Ishikawa (cell line): Measurements from ENCODE around the gene TRMT61A.
A peak's percentile ranks its signal among the peaks of the same experiment; 100 is the strongest.

Experiments
- CEBPB ChIP-seq: IDR thresholded peaks from 2 replicates; pipeline ENCODE4 v1.6.1; 2012
- CREB1 ChIP-seq: IDR thresholded peaks from 2 replicates; pipeline ENCODE4 v1.6.1; 2012; ENCODE audit warnings: low read depth
- EGR1 ChIP-seq: IDR thresholded peaks from 2 replicates; pipeline ENCODE4 v1.6.1; 2012
- EP300 ChIP-seq: IDR thresholded peaks from 2 replicates; pipeline ENCODE4 v1.6.1; 2012; ENCODE audit warnings: borderline replicate concordance
- FOXM1 ChIP-seq: IDR thresholded peaks from 2 replicates; pipeline ENCODE4 v1.6.1; 2012; ENCODE audit warnings: low read depth, borderline replicate concordance
- NFIC ChIP-seq: IDR thresholded peaks from 2 replicates; pipeline ENCODE4 v1.6.1; 2012
- RAD21 ChIP-seq: IDR thresholded peaks from 2 replicates; pipeline ENCODE4 v1.6.1; 2012; ENCODE audit warnings: low read depth
- TAF1 ChIP-seq: IDR thresholded peaks from 2 replicates; pipeline ENCODE4 v1.6.1; 2012; ENCODE audit warnings: low read depth, mild to moderate bottlenecking
- TCF12 ChIP-seq: IDR thresholded peaks from 2 replicates; pipeline ENCODE4 v1.6.1; 2012; ENCODE audit warnings: low read depth
- TEAD4 ChIP-seq: IDR thresholded peaks from 2 replicates; pipeline ENCODE4 v1.6.1; 2012
- YY1 ChIP-seq: IDR thresholded peaks from 2 replicates; pipeline ENCODE4 v1.6.1; 2012; ENCODE audit warnings: low read depth
- ZBTB7A ChIP-seq: IDR thresholded peaks from 2 replicates; pipeline ENCODE4 v1.6.1; 2012; ENCODE audit warnings: low read depth
- TF ChIP-seq, protein P1 (sequence below): IDR thresholded peaks from 2 replicates; pipeline ENCODE4 v1.6.1; 2012; ENCODE audit warnings: low read depth, mild to moderate bottlenecking
- TF ChIP-seq, protein P2 (sequence below): IDR thresholded peaks from 2 replicates; pipeline ENCODE4 v1.6.1; 2012
- TF ChIP-seq, protein P3 (sequence below): IDR thresholded peaks from 2 replicates; pipeline ENCODE4 v1.6.1; 2012

TRMT61A gene

DNA sequence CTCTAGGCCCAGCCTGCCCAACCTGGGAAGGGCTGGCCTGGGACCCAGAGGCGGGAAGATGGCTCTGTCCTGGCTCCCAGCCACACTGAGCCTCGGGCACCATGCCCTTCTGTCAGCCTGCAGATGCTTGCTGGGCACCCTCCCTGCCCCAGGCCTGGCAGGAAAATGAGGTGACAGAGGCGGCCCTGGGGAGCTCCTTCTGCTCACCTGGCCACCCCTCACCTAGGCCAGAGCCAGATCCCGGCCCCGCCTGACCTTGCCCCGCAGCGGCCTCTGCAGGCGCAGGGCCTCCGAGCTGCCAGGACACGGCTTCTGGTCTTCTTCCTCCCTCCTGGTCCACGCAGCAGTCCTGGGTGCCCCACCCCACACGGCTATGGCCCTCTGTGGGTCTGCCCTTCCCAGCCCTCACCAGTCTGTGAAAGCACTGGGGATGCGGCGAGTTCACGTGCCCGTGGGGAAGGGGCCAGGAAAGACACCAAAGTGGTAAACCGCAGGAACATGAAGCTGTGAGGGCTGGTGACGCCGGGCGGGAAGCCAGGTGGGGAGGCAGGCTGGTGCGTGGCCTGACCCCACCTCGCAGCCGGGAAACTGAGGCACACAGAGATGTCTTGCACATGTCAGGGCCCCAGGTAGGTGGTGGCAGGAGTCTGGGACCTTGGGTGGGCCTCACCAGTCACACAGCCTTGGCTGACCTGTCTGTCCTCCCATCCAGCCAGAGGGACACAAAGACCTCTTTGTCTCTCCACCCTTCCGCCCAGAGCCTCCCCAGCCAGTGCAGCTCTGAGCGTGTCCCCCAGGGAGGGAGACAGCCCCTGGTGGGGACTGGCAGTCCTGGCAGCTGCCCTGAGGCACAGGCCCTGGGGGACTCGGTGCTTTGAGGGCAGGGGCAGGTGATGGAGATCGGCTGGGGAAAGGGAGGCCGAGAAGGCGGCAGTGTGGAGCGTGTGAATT lies 20.6 kb downstream of the TRMT61A start:
- no peak for TF ChIP-seq TCF12

DNA sequence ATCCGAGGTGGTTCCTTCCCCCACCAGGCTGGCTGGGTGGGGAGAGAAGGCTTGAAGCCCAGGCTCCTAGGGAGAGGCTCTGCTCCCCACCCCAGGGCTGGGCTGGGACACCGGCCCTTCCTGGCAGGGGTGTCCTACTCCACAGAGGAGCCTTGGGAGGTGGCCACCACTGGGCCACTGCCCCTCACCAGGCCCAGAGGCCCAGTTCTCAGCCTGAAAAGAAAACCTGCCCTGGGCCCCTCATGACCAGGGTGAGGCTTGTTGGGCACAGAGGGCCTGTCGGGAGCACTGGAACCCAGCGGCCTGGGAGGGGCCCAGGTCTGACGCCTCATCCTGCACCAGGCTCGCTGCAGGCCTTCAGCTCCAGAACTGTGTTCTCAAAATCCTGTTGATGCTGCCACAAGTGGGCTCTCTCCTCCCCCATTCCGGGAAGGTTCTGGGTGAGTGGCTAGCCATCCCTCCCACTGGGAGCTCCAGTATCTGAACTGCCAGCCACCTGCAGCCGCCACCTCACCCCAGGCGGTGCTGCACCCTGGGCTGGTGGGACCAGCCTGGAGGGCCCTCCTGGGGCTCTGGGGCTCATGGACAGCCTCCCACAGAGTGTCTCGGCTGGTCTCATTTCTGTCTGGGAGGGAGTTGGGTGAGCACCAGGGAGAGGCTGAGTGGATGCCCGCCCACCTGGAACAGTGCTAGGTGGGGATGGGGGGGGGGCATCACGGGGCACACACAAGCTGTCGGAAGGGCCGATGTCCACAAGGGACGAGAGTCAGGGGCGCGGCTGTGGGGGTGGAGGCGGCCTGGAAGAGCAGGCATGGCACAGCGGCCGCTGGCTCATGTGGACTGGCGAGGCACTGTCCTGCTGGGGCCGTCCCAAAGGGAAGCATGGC lies 21.7 kb downstream of the TRMT61A start:
- TF ChIP-seq EGR1 = no peak; the same call in 1 of the 2 replicates
- peak; percentile 16; the same call in 1 of the 2 replicates for TF ChIP-seq YY1
- TF ChIP-seq TAF1 = no peak
- TF ChIP-seq, protein P1, sequence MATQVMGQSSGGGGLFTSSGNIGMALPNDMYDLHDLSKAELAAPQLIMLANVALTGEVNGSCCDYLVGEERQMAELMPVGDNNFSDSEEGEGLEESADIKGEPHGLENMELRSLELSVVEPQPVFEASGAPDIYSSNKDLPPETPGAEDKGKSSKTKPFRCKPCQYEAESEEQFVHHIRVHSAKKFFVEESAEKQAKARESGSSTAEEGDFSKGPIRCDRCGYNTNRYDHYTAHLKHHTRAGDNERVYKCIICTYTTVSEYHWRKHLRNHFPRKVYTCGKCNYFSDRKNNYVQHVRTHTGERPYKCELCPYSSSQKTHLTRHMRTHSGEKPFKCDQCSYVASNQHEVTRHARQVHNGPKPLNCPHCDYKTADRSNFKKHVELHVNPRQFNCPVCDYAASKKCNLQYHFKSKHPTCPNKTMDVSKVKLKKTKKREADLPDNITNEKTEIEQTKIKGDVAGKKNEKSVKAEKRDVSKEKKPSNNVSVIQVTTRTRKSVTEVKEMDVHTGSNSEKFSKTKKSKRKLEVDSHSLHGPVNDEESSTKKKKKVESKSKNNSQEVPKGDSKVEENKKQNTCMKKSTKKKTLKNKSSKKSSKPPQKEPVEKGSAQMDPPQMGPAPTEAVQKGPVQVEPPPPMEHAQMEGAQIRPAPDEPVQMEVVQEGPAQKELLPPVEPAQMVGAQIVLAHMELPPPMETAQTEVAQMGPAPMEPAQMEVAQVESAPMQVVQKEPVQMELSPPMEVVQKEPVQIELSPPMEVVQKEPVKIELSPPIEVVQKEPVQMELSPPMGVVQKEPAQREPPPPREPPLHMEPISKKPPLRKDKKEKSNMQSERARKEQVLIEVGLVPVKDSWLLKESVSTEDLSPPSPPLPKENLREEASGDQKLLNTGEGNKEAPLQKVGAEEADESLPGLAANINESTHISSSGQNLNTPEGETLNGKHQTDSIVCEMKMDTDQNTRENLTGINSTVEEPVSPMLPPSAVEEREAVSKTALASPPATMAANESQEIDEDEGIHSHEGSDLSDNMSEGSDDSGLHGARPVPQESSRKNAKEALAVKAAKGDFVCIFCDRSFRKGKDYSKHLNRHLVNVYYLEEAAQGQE = no peak
- TF ChIP-seq ZBTB7A = peak; percentile 73; the same call in 1 of the 2 replicates
- TF ChIP-seq, protein P2, sequence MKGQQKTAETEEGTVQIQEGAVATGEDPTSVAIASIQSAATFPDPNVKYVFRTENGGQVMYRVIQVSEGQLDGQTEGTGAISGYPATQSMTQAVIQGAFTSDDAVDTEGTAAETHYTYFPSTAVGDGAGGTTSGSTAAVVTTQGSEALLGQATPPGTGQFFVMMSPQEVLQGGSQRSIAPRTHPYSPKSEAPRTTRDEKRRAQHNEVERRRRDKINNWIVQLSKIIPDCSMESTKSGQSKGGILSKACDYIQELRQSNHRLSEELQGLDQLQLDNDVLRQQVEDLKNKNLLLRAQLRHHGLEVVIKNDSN = no peak
- peak; percentile 99 for TF ChIP-seq TCF12
- peak; percentile 73 for TF ChIP-seq TEAD4
- TF ChIP-seq RAD21 = peak; percentile 31; the same call in 1 of the 2 replicates
- TF ChIP-seq, protein P3, sequence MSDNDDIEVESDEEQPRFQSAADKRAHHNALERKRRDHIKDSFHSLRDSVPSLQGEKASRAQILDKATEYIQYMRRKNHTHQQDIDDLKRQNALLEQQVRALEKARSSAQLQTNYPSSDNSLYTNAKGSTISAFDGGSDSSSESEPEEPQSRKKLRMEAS = peak; percentile 35
- TF ChIP-seq CREB1 = no peak
- peak; percentile 21; the same call in 1 of the 2 replicates for TF ChIP-seq CEBPB
- peak; percentile 83 for TF ChIP-seq FOXM1
- peak; percentile 86 for TF ChIP-seq NFIC
- TF ChIP-seq EP300 = peak; percentile 94

DNA sequence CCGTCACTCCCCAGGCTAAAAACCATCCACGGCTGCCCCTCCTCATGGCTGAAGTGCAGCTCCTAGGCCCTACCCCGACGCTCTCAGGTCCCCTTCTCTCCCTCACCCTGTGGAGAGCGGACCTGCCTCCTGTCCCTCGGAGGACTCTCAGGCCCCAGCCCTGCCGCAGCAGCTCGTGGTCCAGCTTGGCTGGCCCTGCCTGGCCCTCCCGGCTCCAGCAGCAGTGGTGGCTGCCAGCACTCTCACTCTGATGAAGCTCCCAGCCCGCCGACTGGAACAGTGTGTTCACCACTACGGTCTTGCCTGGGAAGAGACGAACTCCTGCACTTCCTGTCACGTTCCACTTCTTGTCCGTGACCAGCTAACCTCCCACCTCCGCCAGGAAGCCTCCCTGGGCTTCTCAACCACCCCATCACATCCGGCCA lies 22.4 kb downstream of the TRMT61A start:
- TF ChIP-seq, protein P1 = no peak

DNA sequence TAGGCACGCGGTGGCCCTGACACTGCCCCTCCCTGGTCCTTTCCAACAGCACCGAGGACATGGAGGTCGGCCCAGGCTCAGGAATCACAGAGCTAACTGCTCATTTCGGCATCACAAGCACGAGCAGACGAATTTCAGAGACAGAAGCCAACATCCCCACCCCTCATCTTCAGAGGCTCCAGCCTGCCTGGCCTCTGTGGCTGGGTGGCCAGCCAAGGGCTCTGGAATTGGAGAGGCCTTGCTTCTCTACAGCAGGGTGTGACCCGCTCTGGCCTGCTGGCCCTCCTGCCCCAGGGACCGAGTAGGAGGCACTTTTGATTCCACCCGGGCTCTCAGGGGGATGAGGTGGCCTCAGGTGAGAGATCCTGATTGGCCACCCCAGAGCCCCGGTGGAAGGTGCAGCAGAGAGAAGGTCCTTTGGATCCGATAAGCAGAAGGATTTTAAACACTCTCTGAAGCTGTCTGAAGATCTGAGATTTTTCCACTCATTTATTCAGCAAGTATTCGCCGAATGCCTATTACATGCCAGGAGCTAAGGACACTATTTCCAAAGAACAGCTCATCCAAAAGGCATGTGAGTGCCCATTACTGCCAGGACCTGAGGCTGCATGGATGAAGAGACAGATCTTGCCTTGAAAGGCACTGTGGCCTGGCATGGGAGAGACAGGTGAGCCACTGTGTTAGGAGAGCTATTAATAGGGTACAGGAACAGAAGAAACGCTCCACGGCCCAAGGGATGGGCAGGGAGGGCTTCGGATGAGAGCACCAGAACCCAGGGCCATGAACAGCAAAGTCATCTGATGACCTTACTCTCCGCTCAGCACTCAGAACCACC lies 23.2 kb downstream of the TRMT61A start:
- TF ChIP-seq ZBTB7A (no peak), NFIC (peak; percentile 26; the same call in 1 of the 2 replicates), CEBPB (no peak), YY1 (no peak), EGR1 (no peak), RAD21 (no peak), TEAD4 (peak; percentile 73)
- TF ChIP-seq, protein P2 = no peak
- TF ChIP-seq, protein P3 = no peak

DNA sequence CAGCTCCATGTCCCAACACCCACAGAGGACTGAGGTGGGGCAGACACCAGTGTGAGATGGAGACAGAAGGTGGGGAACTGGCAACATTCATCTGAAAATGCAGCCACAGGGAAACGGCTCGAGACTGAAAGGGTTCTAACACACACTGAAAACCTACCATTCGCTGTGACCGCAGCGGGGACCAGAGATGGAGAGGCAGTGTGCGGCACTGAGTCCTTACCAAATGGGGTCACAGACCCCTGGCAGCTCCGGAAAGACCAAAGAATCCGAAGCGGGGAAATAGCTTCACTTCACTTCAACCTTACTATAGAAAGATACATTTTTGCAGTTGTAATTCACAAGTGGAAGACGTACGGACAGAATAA lies 23.8 kb downstream of the TRMT61A start:
- no peak for TF ChIP-seq TCF12
- TF ChIP-seq NFIC = no peak
- no peak for TF ChIP-seq CREB1
- TF ChIP-seq RAD21 = no peak
- TF ChIP-seq YY1 = no peak
- TF ChIP-seq TEAD4 = no peak
- TF ChIP-seq, protein P2 = no peak
- no peak for TF ChIP-seq EGR1
- no peak for TF ChIP-seq TAF1
- TF ChIP-seq, protein P3 = no peak
- no peak for TF ChIP-seq CEBPB
- TF ChIP-seq, protein P1 = no peak
- TF ChIP-seq FOXM1 = no peak
- no peak for TF ChIP-seq EP300
- no peak for TF ChIP-seq ZBTB7A
